Thymus (tissue), 11 donors: ENCODE results near the gene CACNA2D2. TPM values are rescaled to one million over a fixed set of nuclear protein-coding genes. Genes with fewer than 3 reads are reported as not detected.

Experiments used
- DNase-seq, 9 donors: peaks; one replicate each; pipeline ENCODE4 v3.0.0-alpha.2; 2013; ENCODE audit warnings: low spot score in 9 of 9, low read depth in 6 of 9, missing footprints in 1 of 9
- H3K27ac ChIP-seq, 2 donors: one replicate each; pipeline ENCODE4 v1.5.1; 2013; ENCODE audit warnings: control low read depth in 1 of 2, low read depth in 1 of 2, low read length in 1 of 2, mild to moderate bottlenecking in 1 of 2, moderate library complexity in 1 of 2
- H3K27me3 ChIP-seq, 2 donors: one replicate each; pipeline ENCODE4 v1.5.1; 2013; ENCODE audit warnings: low read length in 1 of 2; ENCODE audit not compliant: control insufficient read depth in 2 of 2, insufficient read depth in 1 of 2
- H3K36me3 ChIP-seq, 2 donors: one replicate each; pipeline ENCODE4 v1.5.1; 2013; ENCODE audit warnings: low read length in 1 of 2, mild to moderate bottlenecking in 1 of 2, moderate library complexity in 1 of 2; ENCODE audit not compliant: control insufficient read depth in 2 of 2, insufficient read depth in 2 of 2
- H3K4me1 ChIP-seq, 2 donors: one replicate each; pipeline ENCODE4 v1.5.1; 2013; ENCODE audit warnings: low read length in 2 of 2; ENCODE audit not compliant: control insufficient read depth in 2 of 2, insufficient read depth in 2 of 2
- H3K4me3 ChIP-seq, 2 donors: one replicate each; pipeline ENCODE4 v1.5.1; 2013; ENCODE audit warnings: low read length in 2 of 2, control low read depth in 1 of 2, mild to moderate bottlenecking in 1 of 2
- H3K9me3 ChIP-seq, 2 donors: one replicate each; pipeline ENCODE4 v1.5.1; 2013; ENCODE audit warnings: low read length in 1 of 2, mild to moderate bottlenecking in 1 of 2; ENCODE audit not compliant: control insufficient read depth in 2 of 2, insufficient read depth in 1 of 2
- WGBS: extraction: QIAGEN DNeasy Blood & Tissue Kit; methylation state at CpG from one replicate; pipeline ENCODE4 v1.1.7; 2013; 5-methylcytosine and 5-hydroxymethylcytosine counted together
- polyA plus RNA-seq: library from polyadenylated mRNA; stranded (reverse); fragments of 200-250 nt; gene quantifications from one replicate; pipeline ENCODE4 v1.2.3, GENCODE V29; 2013
- total RNA-seq: library from RNA; stranded (reverse); fragments of 120-200 nt; gene quantifications from one replicate; pipeline ENCODE4 v1.2.4, GENCODE V29; 2013
- donor health status: healthy.

CACNA2D2 gene
- total and polyA plus RNA-seq, 2 donors: 0.57 to 1.5 TPM

DNA sequence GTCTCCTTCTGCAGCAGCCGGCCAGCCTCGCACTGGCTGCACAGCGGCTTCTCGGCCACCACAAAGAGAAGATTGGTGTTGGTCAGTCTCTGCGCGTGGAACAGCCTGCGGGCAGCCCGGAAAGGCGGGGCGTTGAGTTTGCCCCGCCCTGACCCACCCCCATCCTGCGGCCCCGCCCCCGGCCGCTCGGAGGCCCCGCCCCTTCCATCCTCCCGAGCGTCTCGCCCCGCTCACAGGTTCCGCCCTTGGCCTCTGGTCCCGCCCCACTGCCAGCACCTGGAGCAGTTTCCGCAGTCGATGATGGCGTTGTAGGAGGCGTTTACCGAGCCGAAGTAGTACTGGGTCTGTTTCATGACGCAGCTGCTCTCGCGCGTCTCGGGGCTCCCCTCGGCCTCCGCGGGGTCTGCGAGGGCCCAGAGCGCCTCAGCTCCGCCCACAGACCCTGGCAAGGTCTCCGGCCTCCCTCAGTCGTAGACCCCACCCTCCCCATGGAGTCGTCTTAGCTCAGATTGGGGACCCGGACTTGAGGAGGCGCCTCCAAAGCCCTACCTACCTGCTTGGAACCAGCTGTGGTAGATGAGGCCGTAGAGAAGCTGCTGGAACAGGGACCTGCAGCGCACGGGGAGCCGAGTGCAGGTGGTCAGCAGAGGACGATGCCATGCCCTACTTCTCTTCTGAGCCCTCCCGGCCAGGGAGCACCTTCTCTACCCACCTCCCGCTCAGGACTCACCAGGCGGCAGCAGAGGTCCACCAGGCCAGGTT is 138.2 kb downstream of the CACNA2D2 start:
- peak; percentile 80 to 96 (median 89) for DNase-seq
- peaks cover 11 to 18% of the 10 kb centered on the region in 2 donors for H3K4me1 ChIP-seq
- no peaks in the 10 kb centered on the region for H3K36me3 ChIP-seq
- H3K4me3 ChIP-seq: peak overlapping the region; percentile 51 to 62
- WGBS: 4% methylated on average over 53 of the region's 53 CpGs
- peaks cover 0 to 4% of the 10 kb centered on the region in 2 donors for H3K27me3 ChIP-seq
- no peaks in the 10 kb centered on the region for H3K9me3 ChIP-seq
- H3K27ac ChIP-seq: peak overlapping the region; percentile 92 to 95

DNA sequence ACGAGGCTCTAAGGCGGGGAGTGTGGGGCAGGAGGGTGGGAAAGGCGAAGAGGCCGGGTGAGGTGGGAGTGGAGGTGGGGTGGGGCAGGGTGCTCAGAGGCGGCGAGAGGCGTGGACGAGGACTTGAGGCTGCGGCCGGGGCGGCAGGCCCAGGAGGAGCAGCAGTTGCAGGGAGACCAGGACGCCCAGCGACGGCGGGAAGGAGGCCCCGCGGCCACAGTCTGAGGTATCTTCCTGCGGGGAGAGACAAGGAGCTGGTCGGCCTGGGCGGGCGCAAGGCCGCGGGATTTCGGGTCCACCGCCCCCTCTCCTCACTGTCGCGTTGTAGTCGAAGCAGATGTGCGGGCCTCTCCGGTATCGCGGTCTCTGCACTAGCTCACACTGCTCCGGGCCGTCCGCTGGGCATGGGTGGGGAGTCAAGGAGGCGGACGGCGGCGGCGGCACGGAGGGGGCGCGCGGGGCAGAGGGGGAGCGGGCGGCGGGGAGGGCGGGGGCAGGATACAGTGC is 138.8 kb downstream of the CACNA2D2 start:
- 22% methylated on average over 48 of the region's 48 CpGs for WGBS
- Histone ChIP-seq H3K27me3 (peaks cover 0 to 4% of the 10 kb centered on the region in 2 donors), H3K36me3 (no peaks in the 10 kb centered on the region), H3K4me1 (peaks cover 11 to 24% of the 10 kb centered on the region in 2 donors), H3K9me3 (no peaks in the 10 kb centered on the region), H3K4me3 (peak overlapping the region; percentile 51 to 62), H3K27ac (no peak overlapping the region)
- DNase-seq: no peak

DNA sequence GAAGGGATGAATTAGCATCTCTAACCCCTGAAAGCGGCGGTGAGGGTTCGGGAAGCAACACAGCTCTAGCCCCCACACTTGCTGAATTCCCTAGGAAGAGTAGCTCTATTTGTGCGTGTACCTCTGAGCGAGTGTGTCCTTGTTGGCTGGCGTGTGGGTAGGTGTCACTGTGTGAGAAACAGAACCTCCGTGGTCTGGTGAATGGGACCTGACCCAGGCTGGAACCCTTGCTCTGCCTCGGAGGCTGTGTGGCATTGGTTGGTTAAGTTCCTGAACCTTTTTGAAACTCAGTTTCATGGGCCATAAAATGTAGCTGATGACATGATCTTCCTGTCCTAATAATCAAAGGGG is 143.7 kb downstream of the CACNA2D2 start:
- no peak for DNase-seq
- peak overlapping the region in 1 of 2 donors; percentile 83 for H3K4me3 ChIP-seq
- H3K27ac ChIP-seq: no peak overlapping the region
- H3K27me3 ChIP-seq: peaks cover 0 to 4% of the 10 kb centered on the region in 2 donors
- H3K9me3 ChIP-seq: no peaks in the 10 kb centered on the region
- H3K36me3 ChIP-seq: peaks cover 29 to 31% of the 10 kb centered on the region in 2 donors
- peaks cover 27 to 44% of the 10 kb centered on the region in 2 donors for H3K4me1 ChIP-seq
- 37% methylated on average over 8 of the region's 8 CpGs for WGBS

DNA sequence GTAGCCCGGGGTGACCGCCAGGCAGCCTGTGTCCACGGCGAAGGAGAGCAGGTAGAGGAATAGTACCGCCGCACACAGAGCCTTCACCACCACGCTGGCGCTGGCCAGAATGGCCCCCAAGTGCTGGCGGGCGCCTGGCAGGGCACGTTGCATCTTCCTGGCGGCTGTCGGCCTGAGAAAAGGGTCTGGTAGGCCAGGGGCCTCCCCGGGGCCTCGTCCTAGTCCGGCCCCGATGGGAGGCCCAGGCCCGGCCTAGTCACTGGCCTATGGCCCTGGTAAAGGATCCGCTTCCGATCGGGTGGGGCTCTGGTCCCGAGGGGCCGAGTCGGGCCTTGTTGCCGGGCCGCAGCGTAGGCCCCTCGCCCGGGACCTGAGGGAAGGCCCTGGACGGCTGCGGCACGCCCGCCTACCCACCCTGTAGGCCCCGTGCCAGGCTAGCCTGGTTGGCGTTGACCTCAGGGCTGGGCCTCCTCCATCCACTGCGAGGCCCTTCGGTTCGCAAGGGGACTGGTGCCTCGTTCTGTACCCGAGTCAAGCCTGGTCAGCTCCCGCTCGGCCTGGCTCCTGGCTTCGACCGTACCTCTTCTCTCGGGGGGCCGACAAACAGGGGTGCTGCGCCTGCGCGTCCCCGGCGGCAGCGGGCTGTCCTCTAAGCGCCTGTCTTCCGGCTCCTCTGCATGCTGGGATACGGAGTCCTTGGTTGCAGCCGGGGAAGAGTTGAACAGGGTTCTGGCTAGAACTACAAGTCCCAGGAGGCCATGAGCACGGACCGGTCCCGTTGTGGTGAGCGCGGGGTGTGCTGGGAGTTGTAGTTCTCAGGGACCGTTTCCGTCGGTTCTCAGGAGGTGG is 144.3 kb downstream of the CACNA2D2 start, which contains the start of gene TMEM115:
TSS of gene TMEM115 (minus strand) at position 611 of the 849 bp plus-strand sequence. CDS start at position 153, 458 bp downstream.
- H3K4me3 ChIP-seq: peak within 1 kb of the TSS; percentile 74 to 83
- H3K4me1 ChIP-seq: peaks cover 23 to 39% of the 10 kb centered on the region in 2 donors
- WGBS: 4% methylated on average over 64 of the region's 64 CpGs
- peak; percentile 92 to 99 (median 98) for DNase-seq
- H3K27me3 ChIP-seq: no peaks in the 10 kb centered on the region
- H3K36me3 ChIP-seq: peaks cover 35 to 37% of the 10 kb centered on the region in 2 donors
- no peaks in the 10 kb centered on the region for H3K9me3 ChIP-seq
- H3K27ac ChIP-seq: peak within 1 kb of the TSS; percentile 64 to 67

DNA sequence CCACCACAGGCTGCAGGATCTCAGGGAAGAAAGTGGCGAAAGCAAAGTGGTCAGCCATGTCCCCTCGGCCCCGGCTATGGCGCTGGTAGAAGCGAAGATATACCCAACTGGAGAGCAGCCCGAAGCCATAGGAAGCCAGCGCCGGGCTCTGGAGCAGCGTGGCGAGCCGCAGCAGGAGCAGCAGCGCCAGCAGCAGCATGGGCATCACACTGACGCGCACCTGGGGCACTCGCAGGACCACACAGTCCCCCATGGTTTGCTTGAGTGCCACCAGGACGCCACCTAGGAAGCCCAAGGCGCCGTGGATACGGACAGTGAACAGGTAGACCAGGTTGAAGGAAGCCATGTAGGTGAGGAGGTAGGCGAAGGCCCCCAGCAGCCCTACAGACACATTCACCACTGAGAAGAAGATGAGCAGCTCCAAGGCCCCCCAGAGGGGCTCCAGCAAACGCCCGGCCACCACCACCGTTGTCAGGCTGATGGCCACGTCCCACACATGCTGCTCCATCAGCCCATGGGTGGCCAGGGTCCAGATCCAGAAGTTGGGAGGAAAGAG is 145.0 kb downstream of the CACNA2D2 start:
- DNase-seq: no peak

DNA sequence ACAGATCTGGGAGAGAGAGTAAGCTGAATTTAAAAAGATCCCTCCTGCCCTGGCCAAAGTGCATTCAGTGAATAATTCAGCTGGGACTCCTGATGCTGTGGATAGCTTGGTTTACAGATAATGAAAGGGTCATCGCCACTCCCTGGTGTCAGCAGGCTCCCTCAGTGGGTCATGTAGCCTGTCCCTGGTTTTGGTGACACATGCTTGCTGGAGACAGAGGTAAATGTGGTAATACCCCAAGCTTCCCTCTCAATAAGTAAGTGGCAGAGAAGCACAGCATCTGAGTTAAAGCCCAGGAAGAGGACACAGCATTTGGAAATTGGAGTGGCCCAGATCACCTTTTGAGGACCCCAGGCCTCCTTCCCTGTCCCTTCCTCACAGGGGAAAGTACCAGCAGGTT is 146.0 kb downstream of the CACNA2D2 start:
- DNase-seq: no peak
- no peaks in the 10 kb centered on the region for H3K27me3 ChIP-seq
- peaks cover 23 to 39% of the 10 kb centered on the region in 2 donors for H3K4me1 ChIP-seq
- no peaks in the 10 kb centered on the region for H3K9me3 ChIP-seq
- H3K36me3 ChIP-seq: peaks cover 49 to 51% of the 10 kb centered on the region in 2 donors
- no peak overlapping the region for H3K27ac ChIP-seq
- WGBS: 92% methylated on average over 1 of the region's 1 CpG
- peak overlapping the region in 1 of 2 donors; percentile 83 for H3K4me3 ChIP-seq

More for the DNA sequence above, 145.0 kb downstream of the CACNA2D2 start:
- 78% methylated on average over 24 of the region's 24 CpGs for WGBS
- Histone ChIP-seq H3K4me3 (peak overlapping the region; percentile 74 to 83), H3K36me3 (peaks cover 42 to 44% of the 10 kb centered on the region in 2 donors), H3K4me1 (peaks cover 23 to 39% of the 10 kb centered on the region in 2 donors), H3K27me3 (no peaks in the 10 kb centered on the region), H3K9me3 (no peaks in the 10 kb centered on the region), H3K27ac (peak overlapping the region in 1 of 2 donors; percentile 2)

DNA sequence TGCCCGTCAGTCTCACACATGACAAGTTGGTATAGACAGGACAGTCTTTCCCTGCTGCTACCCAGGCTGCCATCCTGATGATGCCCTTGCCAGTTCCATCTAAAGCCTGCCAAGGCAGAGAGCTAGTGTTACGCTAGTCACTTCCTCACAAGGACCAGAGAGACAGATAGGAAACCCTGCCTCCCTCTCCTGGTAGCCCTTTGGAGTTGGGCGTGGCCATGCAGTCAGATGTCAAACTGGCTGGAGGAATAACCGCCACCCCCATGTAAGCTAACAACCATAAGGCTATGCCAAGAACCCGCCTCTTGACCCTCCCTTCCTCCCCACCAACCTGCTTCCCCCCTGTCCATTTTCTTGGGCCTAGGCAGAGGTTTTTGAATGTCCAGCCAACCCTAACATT is 146.9 kb downstream of the CACNA2D2 start:
- Histone ChIP-seq H3K4me1 (peaks cover 26 to 43% of the 10 kb centered on the region in 2 donors), H3K9me3 (no peaks in the 10 kb centered on the region), H3K27me3 (no peaks in the 10 kb centered on the region), H3K27ac (no peak overlapping the region), H3K4me3 (peak overlapping the region in 1 of 2 donors; percentile 4), H3K36me3 (peaks cover 49 to 56% of the 10 kb centered on the region in 2 donors)
- DNase-seq: no peak
- WGBS: 96% methylated on average over 5 of the region's 5 CpGs

DNA sequence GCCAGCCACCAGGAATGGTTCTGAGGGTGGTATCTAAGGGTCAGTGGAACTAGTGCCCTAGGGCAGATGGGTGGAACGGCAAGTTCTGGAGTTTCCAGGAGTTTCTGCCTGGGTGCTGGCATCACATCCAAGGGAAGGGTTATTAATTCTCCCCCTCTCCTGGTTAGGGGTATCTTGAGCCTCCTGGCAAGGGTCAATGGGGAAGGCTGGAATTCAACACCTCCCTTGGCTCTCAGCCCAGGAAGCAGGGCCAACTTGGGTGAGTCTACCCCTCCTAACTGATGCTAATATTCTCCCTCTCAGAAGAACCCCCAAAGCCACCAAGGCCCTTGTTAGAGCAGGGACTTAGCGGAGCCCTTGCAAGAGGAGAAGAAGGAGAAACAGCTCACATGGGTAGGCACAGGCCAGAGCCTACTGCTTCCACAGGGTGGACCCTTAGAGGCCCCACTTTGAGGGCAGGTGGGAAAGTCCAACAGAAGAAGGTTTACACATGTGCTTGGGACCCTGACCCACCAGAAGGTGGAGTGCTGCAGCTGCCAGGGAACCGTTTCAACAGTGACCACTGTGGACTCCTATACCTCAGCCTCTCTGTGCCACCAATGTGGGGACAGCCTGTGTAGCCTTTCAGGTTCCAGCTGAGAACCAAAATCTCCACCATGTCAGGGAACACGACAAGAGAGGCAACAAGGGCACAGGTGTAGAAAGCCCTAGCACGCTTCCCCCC is 147.4 kb downstream of the CACNA2D2 start:
- Histone ChIP-seq H3K27me3 (no peaks in the 10 kb centered on the region), H3K9me3 (no peaks in the 10 kb centered on the region), H3K27ac (no peak overlapping the region), H3K36me3 (peaks cover 49 to 56% of the 10 kb centered on the region in 2 donors), H3K4me3 (no peak overlapping the region), H3K4me1 (peaks cover 30 to 48% of the 10 kb centered on the region in 2 donors)
- DNase-seq: no peak
- 89% methylated on average over 5 of the region's 5 CpGs for WGBS
